GM10266 (cell line): ENCODE data around the gene ZNF385D.

Experiments used
- DNase-seq: peaks from one replicate; pipeline ENCODE4 v3.0.0; 2012; ENCODE audit errors: extremely low spot score
- CTCF ChIP-seq: IDR thresholded peaks from 2 replicates; pipeline ENCODE4 v1.5.1; 2012; ENCODE audit warnings: mild to moderate bottlenecking, low read depth; ENCODE audit not compliant: control insufficient read depth, insufficient read depth; ENCODE audit errors: missing control alignments

The ZNF385D gene

GRCh38 chr3:21436835-21437234 is 314.2 kb downstream of the ZNF385D start:
- DNase-seq: no peak
- no peak for TF ChIP-seq CTCF

GRCh38 chr3:21435871-21436270 is 315.1 kb downstream of the ZNF385D start:
- no peak for DNase-seq
- no peak for TF ChIP-seq CTCF

- no peak for TF ChIP-seq CTCF
- no peak for DNase-seq
Measured at GRCh38 chr3:21434310-21434709, 316.7 kb downstream of the ZNF385D start.

GRCh38 chr3:21433751-21434150 is 317.3 kb downstream of the ZNF385D start:
- TF ChIP-seq CTCF: no peak
- DNase-seq: no peak

GRCh38 chr3:21426920-21427319 is 324.1 kb downstream of the ZNF385D start:
- TF ChIP-seq CTCF: no peak
- no peak for DNase-seq

GRCh38 chr3:21425715-21426114 is 325.3 kb downstream of the ZNF385D start:
- no peak for DNase-seq
- no peak for TF ChIP-seq CTCF

- DNase-seq: no peak
Measured at GRCh38 chr3:21421096-21421495, 329.9 kb downstream of the ZNF385D start.

More at GRCh38 chr3:21421096-21421495, 329.9 kb downstream of the ZNF385D start:
- TF ChIP-seq CTCF: no peak
